ENCODE results near the gene DOK4. TPM values are rescaled to one million over a fixed set of nuclear protein-coding genes. Genes with fewer than 3 reads are reported as not detected.
A peak's percentile ranks its signal among the peaks of the same experiment; 100 is the strongest.

The DOK4 gene
- total RNA-seq, 2 donors from 2014 or later = 17.9 to 22.1 TPM

GRCh38 chr16:57479205-57479975, 6.9 kb downstream of the DOK4 start:
- H3K9me3 Mint-ChIP-seq = no peaks in the 10 kb centered on the region
- peak overlapping the region; percentile 60 for H3K4me3 Mint-ChIP-seq
- H3K27ac ChIP-seq (ENCODE audit: low read depth, low read length) = no peak overlapping the region
- no peaks in the 10 kb centered on the region for H3K9me3 ChIP-seq (ENCODE audit: control insufficient read depth, low read length)
- H3K27ac Mint-ChIP-seq = no peak overlapping the region
- H3K4me3 ChIP-seq (ENCODE audit: low read length) = peak overlapping the region; percentile 77
- H3K4me1 ChIP-seq (ENCODE audit: control insufficient read depth, insufficient read depth, low read length) = peaks cover 6% of the 10 kb centered on the region
- peaks cover 3% of the 10 kb centered on the region for H3K36me3 Mint-ChIP-seq (ENCODE audit: low read depth)
- peaks cover 3% of the 10 kb centered on the region for H3K36me3 ChIP-seq (ENCODE audit: control insufficient read depth, insufficient read depth, low read length)
- H3K27me3 Mint-ChIP-seq (ENCODE audit: insufficient read depth) = peaks cover 10% of the 10 kb centered on the region
- H3K9ac ChIP-seq (ENCODE audit: extremely low read depth, low read length, poor library complexity, severe bottlenecking) = no peak overlapping the region
- TF ChIP-seq CTCF (conservative IDR thresholded peaks at IDR 0.05) = no peak
- H3K27me3 ChIP-seq (ENCODE audit: control insufficient read depth, insufficient read depth, low read length, poor library complexity, severe bottlenecking) = no peaks in the 10 kb centered on the region
- 22 to 39% methylated on average over 16 to 36 of the region's 36 CpGs for WGBS, 2 experiments (ENCODE audit: insufficient coverage in 1 of 2, insufficient read length in 1 of 2)
- H3K4me1 Mint-ChIP-seq = peaks cover 22% of the 10 kb centered on the region
- peak; percentile 88 for DNase-seq

GRCh38 chr16:57478396-57479204, 7.7 kb downstream of the DOK4 start:
- WGBS, 2 experiments (ENCODE audit: insufficient coverage in 1 of 2, insufficient read length in 1 of 2) = 46 to 68% methylated on average over 9 to 15 of the region's 15 CpGs
- H3K36me3 Mint-ChIP-seq (ENCODE audit: low read depth) = peaks cover 3% of the 10 kb centered on the region
- peaks cover 19% of the 10 kb centered on the region for H3K4me1 Mint-ChIP-seq
- no peaks in the 10 kb centered on the region for H3K9me3 Mint-ChIP-seq
- Histone ChIP-seq H3K4me3 (ENCODE audit: low read length) (no peak overlapping the region), H3K4me1 (ENCODE audit: control insufficient read depth, insufficient read depth, low read length) (peaks cover 6% of the 10 kb centered on the region), H3K36me3 (ENCODE audit: control insufficient read depth, insufficient read depth, low read length) (peaks cover 8% of the 10 kb centered on the region), H3K27ac (ENCODE audit: low read depth, low read length) (no peak overlapping the region), H3K9me3 (ENCODE audit: control insufficient read depth, low read length) (no peaks in the 10 kb centered on the region), H3K9ac (ENCODE audit: extremely low read depth, low read length, poor library complexity, severe bottlenecking) (no peak overlapping the region), H3K27me3 (ENCODE audit: control insufficient read depth, insufficient read depth, low read length, poor library complexity, severe bottlenecking) (no peaks in the 10 kb centered on the region)
- no peak overlapping the region for H3K4me3 Mint-ChIP-seq
- no peak for TF ChIP-seq CTCF (conservative IDR thresholded peaks at IDR 0.05)
- DNase-seq = peak; percentile 53
- H3K27me3 Mint-ChIP-seq (ENCODE audit: insufficient read depth) = peaks cover 10% of the 10 kb centered on the region
- no peak overlapping the region for H3K27ac Mint-ChIP-seq

GRCh38 chr16:57477531-57478202, 8.6 kb downstream of the DOK4 start:
- no peak overlapping the region for H3K4me3 ChIP-seq (ENCODE audit: low read length)
- peaks cover 14% of the 10 kb centered on the region for H3K36me3 ChIP-seq (ENCODE audit: control insufficient read depth, insufficient read depth, low read length)
- Mint-ChIP-seq H3K9me3 (no peaks in the 10 kb centered on the region), H3K4me3 (no peak overlapping the region), H3K4me1 (peaks cover 21% of the 10 kb centered on the region), H3K36me3 (ENCODE audit: low read depth) (peaks cover 4% of the 10 kb centered on the region), H3K27me3 (ENCODE audit: insufficient read depth) (peaks cover 10% of the 10 kb centered on the region), H3K27ac (no peak overlapping the region)
- WGBS, 2 experiments (ENCODE audit: insufficient coverage in 1 of 2, insufficient read length in 1 of 2) = 30 to 38% methylated on average over 5 to 9 of the region's 9 CpGs
- no peak overlapping the region for H3K9ac ChIP-seq (ENCODE audit: extremely low read depth, low read length, poor library complexity, severe bottlenecking)
- no peak for TF ChIP-seq CTCF (conservative IDR thresholded peaks at IDR 0.05)
- H3K4me1 ChIP-seq (ENCODE audit: control insufficient read depth, insufficient read depth, low read length) = peaks cover 6% of the 10 kb centered on the region
- no peaks in the 10 kb centered on the region for H3K9me3 ChIP-seq (ENCODE audit: control insufficient read depth, low read length)
- DNase-seq = peak; percentile 62
- no peaks in the 10 kb centered on the region for H3K27me3 ChIP-seq (ENCODE audit: control insufficient read depth, insufficient read depth, low read length, poor library complexity, severe bottlenecking)
- no peak overlapping the region for H3K27ac ChIP-seq (ENCODE audit: low read depth, low read length)
